Karpas-422 (cell line): ENCODE data around the gene ELF5. TPM values are rescaled to one million over a fixed set of nuclear protein-coding genes. Genes with fewer than 3 reads are reported as not detected.

Experiments
- DNase-seq: peaks from one replicate; pipeline ENCODE4 v3.0.0-alpha.2; 2015
- H2AFZ ChIP-seq: fragments of 200-600 bp; sonication (generic); 2 replicates; pipeline ENCODE4 v1.6.1; 2014; ENCODE audit warnings: antibody characterized with exemption, low read length, mixed read lengths
- H3K27ac ChIP-seq: fragments of 200-600 bp; sonication (generic); 2 replicates; pipeline ENCODE4 v1.5.1; 2014; ENCODE audit warnings: mild to moderate bottlenecking, low read length, moderate library complexity
- H3K27me3 ChIP-seq: fragments of 200-600 bp; sonication (generic); 2 replicates; pipeline ENCODE4 v1.6.1; 2014; ENCODE audit warnings: low read length, mixed read lengths
- H3K36me3 ChIP-seq: fragments of 200-600 bp; sonication (generic); 2 replicates; pipeline ENCODE4 v1.6.1; 2014; ENCODE audit warnings: low read length, mixed read lengths; ENCODE audit not compliant: insufficient read depth
- H3K4me1 ChIP-seq: fragments of 200-600 bp; sonication (generic); 2 replicates; pipeline ENCODE4 v1.6.1; 2014; ENCODE audit warnings: mild to moderate bottlenecking, low read length, mixed read lengths
- H3K4me2 ChIP-seq: fragments of 200-600 bp; sonication (generic); 2 replicates; pipeline ENCODE4 v1.6.1; 2014; ENCODE audit warnings: low read length, low read depth, mild to moderate bottlenecking; ENCODE audit not compliant: poor library complexity, severe bottlenecking
- H3K4me3 ChIP-seq: fragments of 200-600 bp; sonication (generic); 2 replicates; pipeline ENCODE4 v1.5.1; 2014; ENCODE audit warnings: mild to moderate bottlenecking, antibody characterized with exemption, low read length, mixed read lengths
- H3K79me2 ChIP-seq: fragments of 200-600 bp; sonication (generic); 2 replicates; pipeline ENCODE4 v1.6.1; 2014; ENCODE audit warnings: mild to moderate bottlenecking, low read length, mixed read lengths
- H3K9ac ChIP-seq: fragments of 200-600 bp; sonication (generic); 2 replicates; pipeline ENCODE4 v1.6.0; 2014; ENCODE audit warnings: low read length
- H3K9me2 ChIP-seq: fragments of 200-600 bp; sonication (generic), shearing (Covaris generic); replicated peaks from 2 replicates; pipeline ENCODE4 v1.6.0; 2014; ENCODE audit warnings: mild to moderate bottlenecking, low read length, moderate library complexity; ENCODE audit not compliant: insufficient read depth
- H3K9me3 ChIP-seq: fragments of 300-700, 200-600 bp; sonication (generic); 2 replicates; pipeline ENCODE4 v1.6.1; 2014; ENCODE audit warnings: low read length, mixed read lengths
- H4K20me1 ChIP-seq: fragments of 200-600 bp; sonication (generic); 2 replicates; pipeline ENCODE4 v1.6.1; 2014; ENCODE audit warnings: mild to moderate bottlenecking, antibody characterized with exemption, low read length, low read depth; ENCODE audit not compliant: insufficient read depth
- total RNA-seq: library from RNA; depleted of rRNA; stranded (reverse); fragments of >200 nt; shearing (Covaris generic); gene quantifications from 2 replicates; pipeline ENCODE4 v1.2.3, GENCODE V29; 2014; ENCODE audit warnings: low replicate concordance

The ELF5 gene
- total RNA-seq, 1 experiment from 2014 or later: not detected

- no peak for DNase-seq
- Histone ChIP-seq H3K79me2 (peaks cover 3% of the 10 kb centered on the region; the same call in 1 of the 2 replicates), H2AFZ (no peak overlapping the region), H3K4me1 (peaks cover 38% of the 10 kb centered on the region), H3K36me3 (no peaks in the 10 kb centered on the region), H3K27me3 (no peaks in the 10 kb centered on the region), H3K9me2 (no peaks in the 10 kb centered on the region), H3K9ac (no peak overlapping the region), H3K4me2 (no peak overlapping the region), H3K27ac (no peak overlapping the region), H4K20me1 (peaks cover 24% of the 10 kb centered on the region; the same call in 1 of the 2 replicates), H3K9me3 (no peaks in the 10 kb centered on the region), H3K4me3 (no peak overlapping the region)
These were observed 71.8 kb downstream of the ELF5 start for GRCh38 chr11:34441814-34442213.

DNA sequence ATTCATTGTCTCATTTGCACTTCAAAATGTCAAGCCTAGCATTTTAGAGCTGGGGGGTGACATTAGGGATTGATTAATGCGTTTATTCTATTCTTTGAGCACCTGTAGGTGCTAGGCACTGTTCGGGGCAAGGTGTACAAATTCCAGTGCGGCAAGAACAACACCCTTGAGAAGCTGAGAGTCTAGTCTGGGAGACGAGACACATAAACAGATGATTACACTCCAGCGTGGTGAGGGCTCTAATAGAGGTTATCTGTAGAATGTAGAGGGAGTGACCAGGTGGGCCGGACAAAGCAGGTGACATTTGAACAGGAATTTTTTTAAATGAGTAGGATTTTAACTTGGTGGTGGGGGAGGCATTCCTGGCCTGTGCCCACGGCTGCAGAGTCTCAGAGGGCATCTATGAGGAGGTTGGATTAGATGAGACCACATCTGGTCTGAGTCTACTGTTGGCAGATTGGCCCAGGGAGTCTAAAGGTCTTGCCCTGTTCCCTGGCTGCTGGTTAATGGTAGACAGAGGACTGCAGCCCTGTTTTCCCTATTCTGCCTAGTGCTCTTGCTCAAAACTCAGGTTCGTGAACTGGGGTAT is 73.9 kb downstream of the ELF5 start:
- H4K20me1 ChIP-seq: 0 out of 2 replicates have a peak, but pooled peaks cover 19% of the 10 kb centered on the region
- H2AFZ ChIP-seq: peak overlapping the region; percentile 90; the same call in 1 of the 2 replicates
- DNase-seq: no peak
- H3K27ac ChIP-seq: 0 out of 2 replicates have a peak overlapping the region, but pooled peaks have one; percentile 63
- no peaks in the 10 kb centered on the region for H3K9me2 ChIP-seq
- peak overlapping the region; percentile 81 for H3K9ac ChIP-seq
- H3K9me3 ChIP-seq: no peaks in the 10 kb centered on the region
- H3K36me3 ChIP-seq: no peaks in the 10 kb centered on the region
- peak overlapping the region; percentile 74 for H3K4me3 ChIP-seq
- H3K27me3 ChIP-seq: no peaks in the 10 kb centered on the region
- peaks cover 3% of the 10 kb centered on the region; the same call in 1 of the 2 replicates for H3K79me2 ChIP-seq
- H3K4me1 ChIP-seq: peaks cover 35% of the 10 kb centered on the region
- H3K4me2 ChIP-seq: peak overlapping the region; percentile 83

GRCh38 chr11:34438529-34439507 is 74.8 kb downstream of the ELF5 start, which contains the start of gene CAT:
Gene CAT (plus strand): TSS chr11:34438934. CDS start chr11:34439014, 80 bp downstream.
- peak within 1 kb of the TSS; percentile 90 for H2AFZ ChIP-seq
- peak within 1 kb of the TSS; percentile 63 for H3K27ac ChIP-seq
- no peaks in the 10 kb centered on the region for H3K36me3 ChIP-seq
- H3K4me1 ChIP-seq: peaks cover 26% of the 10 kb centered on the region
- H3K9me3 ChIP-seq: no peaks in the 10 kb centered on the region
- no peaks in the 10 kb centered on the region for H3K9me2 ChIP-seq
- peak within 1 kb of the TSS; percentile 83 for H3K4me2 ChIP-seq
- H4K20me1 ChIP-seq: 0 out of 2 replicates have a peak, but pooled peaks cover 11% of the 10 kb centered on the region
- peak within 1 kb of the TSS; percentile 81 for H3K9ac ChIP-seq
- H3K27me3 ChIP-seq: no peaks in the 10 kb centered on the region
- peak within 1 kb of the TSS; percentile 74 for H3K4me3 ChIP-seq
- H3K79me2 ChIP-seq: peaks cover 3% of the 10 kb centered on the region; the same call in 1 of the 2 replicates
- DNase-seq: peak; percentile 98

DNA sequence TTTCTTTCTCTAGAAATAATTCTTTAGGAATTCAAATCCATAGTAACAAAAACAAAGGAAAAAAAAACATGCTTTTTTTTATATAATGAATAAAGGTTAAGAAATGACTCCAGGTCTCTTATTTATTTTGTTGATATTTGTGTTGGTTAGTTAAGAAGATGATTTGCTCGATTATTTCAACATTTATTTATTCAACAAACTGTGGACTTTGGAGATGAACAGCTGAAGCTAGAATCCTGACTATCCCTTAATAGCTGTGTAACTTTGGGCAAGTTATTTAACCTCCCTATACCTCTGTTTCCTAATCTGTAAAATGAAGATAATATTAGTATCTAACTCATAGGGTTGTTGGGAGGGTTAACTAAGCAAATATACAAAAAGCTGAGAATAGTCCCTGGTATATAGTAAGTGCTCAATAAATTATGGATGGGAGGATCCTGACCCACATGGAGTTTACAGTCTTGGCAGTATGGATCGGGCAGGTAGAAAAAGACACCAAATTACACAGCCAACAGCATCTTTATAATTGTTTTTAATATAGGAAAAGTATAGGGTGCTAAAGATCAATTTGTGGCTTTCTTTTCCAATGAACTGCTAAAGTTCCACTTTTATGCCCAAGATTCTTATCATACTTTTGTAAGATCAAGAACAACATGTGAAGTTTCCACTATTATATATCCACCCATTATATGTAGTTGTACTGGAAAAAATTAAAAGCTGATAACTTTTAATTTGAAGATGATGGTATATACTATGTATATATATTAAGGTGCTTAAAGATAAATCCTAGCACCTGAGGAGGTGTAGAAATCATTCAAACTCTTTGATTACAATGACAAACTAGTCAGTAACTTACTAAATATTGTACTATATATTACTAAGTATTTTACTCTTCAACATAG is 76.1 kb downstream of the ELF5 start:
- Histone ChIP-seq H3K27ac (no peak overlapping the region), H3K9me3 (no peaks in the 10 kb centered on the region), H3K27me3 (no peaks in the 10 kb centered on the region), H3K4me2 (peak overlapping the region; percentile 83), H3K4me3 (peak overlapping the region; percentile 74), H3K9ac (peak overlapping the region; percentile 72), H4K20me1 (0 out of 2 replicates have a peak, but pooled peaks cover under 1% of the 10 kb centered on the region), H3K9me2 (no peaks in the 10 kb centered on the region), H2AFZ (no peak overlapping the region; the same call in 1 of the 2 replicates), H3K79me2 (peaks cover 3% of the 10 kb centered on the region; the same call in 1 of the 2 replicates), H3K4me1 (peaks cover 17% of the 10 kb centered on the region), H3K36me3 (no peaks in the 10 kb centered on the region)
- no peak for DNase-seq

- Histone ChIP-seq H3K4me3 (no peak overlapping the region), H2AFZ (no peak overlapping the region), H3K9me3 (no peaks in the 10 kb centered on the region), H3K36me3 (no peaks in the 10 kb centered on the region), H3K4me2 (no peak overlapping the region), H3K4me1 (peaks cover 7% of the 10 kb centered on the region), H4K20me1 (no peaks in the 10 kb centered on the region), H3K9me2 (no peaks in the 10 kb centered on the region), H3K27ac (no peak overlapping the region), H3K27me3 (no peaks in the 10 kb centered on the region), H3K79me2 (no peaks in the 10 kb centered on the region), H3K9ac (no peak overlapping the region)
- DNase-seq: no peak
These were observed 79.7 kb downstream of the ELF5 start for GRCh38 chr11:34433899-34434298.

DNA sequence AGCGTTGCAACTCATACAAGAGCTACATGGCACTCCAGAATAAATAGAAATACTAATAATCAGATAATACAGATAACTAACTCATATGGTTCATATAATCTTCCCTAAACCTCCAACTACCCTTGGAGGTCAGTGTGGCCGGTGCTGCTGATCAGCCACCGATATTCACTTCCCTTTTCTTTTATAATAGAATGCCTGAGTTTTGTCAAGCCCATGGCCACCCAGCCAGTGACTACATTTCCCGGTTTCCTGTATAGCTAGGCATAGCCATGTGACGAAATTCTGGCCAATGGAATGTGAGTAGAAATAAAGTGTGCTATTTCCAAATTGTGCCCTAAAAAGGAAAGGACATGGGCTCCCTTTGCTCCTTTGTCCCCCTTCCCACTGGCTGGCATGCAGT is 80.8 kb downstream of the ELF5 start:
- Histone ChIP-seq H3K27ac (no peak overlapping the region), H3K4me1 (peaks cover 3% of the 10 kb centered on the region; the same call in 1 of the 2 replicates), H3K4me2 (no peak overlapping the region), H3K27me3 (no peaks in the 10 kb centered on the region), H4K20me1 (no peaks in the 10 kb centered on the region), H3K79me2 (no peaks in the 10 kb centered on the region), H3K36me3 (no peaks in the 10 kb centered on the region), H2AFZ (no peak overlapping the region), H3K9me3 (no peaks in the 10 kb centered on the region), H3K4me3 (no peak overlapping the region), H3K9ac (no peak overlapping the region), H3K9me2 (no peaks in the 10 kb centered on the region)
- no peak for DNase-seq

GRCh38 chr11:34431979-34432378 is 81.6 kb downstream of the ELF5 start:
- Histone ChIP-seq H3K27me3 (no peaks in the 10 kb centered on the region), H4K20me1 (no peaks in the 10 kb centered on the region), H2AFZ (no peak overlapping the region), H3K27ac (no peak overlapping the region), H3K9me2 (no peaks in the 10 kb centered on the region), H3K4me1 (no peaks in the 10 kb centered on the region), H3K36me3 (no peaks in the 10 kb centered on the region), H3K9ac (no peak overlapping the region), H3K4me3 (no peak overlapping the region), H3K4me2 (no peak overlapping the region), H3K79me2 (no peaks in the 10 kb centered on the region), H3K9me3 (no peaks in the 10 kb centered on the region)
- no peak for DNase-seq
